Memory B cell (primary cell): ENCODE measurements around the gene MS4A15.

Experiments used
- ATAC-seq: fragments of 150-1000 bp; cut with Tn5 transposase; 2 replicates; pipeline ENCODE4 v1.10.0; 2021; ENCODE audit warnings: low read depth, mild to moderate bottlenecking, moderate library complexity
- DNase-seq, 2 donors: peaks; one replicate each; pipeline ENCODE4 v3.0.0; 2022; ENCODE audit warnings: low spot score in 2 of 2
- H3K27ac Mint-ChIP-seq: one replicate; pipeline ENCODE4 v1.8.0; 2022; ENCODE audit warnings: mild to moderate bottlenecking, moderate library complexity, mixed read lengths
- H3K27me3 Mint-ChIP-seq: one replicate; pipeline ENCODE4 v1.8.0; 2022; ENCODE audit warnings: mixed read lengths
- H3K36me3 Mint-ChIP-seq: one replicate; pipeline ENCODE4 v1.8.0; 2022; ENCODE audit warnings: mild to moderate bottlenecking, mixed read lengths
- H3K4me1 Mint-ChIP-seq: one replicate; pipeline ENCODE4 v1.8.0; 2022; ENCODE audit warnings: mixed read lengths
- H3K4me3 Mint-ChIP-seq: one replicate; pipeline ENCODE4 v1.8.0; 2022; ENCODE audit warnings: mild to moderate bottlenecking, moderate library complexity, mixed read lengths
- H3K9me3 Mint-ChIP-seq: one replicate; pipeline ENCODE4 v1.8.0; 2022; ENCODE audit warnings: mixed read lengths

MS4A15 gene

DNA sequence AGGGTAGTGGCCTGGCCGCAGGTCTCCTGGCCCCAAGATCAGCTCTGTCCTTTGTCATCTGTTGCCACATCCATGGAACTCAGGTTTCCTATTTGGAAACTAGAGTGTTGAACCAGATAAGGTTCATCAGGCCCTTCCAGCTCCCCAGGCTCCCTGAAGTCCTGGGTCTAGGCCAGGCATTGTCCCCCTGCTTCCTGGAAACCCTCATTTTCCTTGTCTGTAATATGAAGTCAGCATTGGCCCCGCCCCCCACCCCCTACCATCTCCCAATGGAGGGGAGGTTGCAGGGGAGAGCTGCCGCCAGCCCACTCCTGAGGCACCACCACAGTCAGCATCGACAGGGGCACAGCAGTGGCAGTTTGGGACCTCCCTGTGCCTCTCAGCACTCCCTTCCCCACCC, 19.5 kb downstream of the MS4A15 start:
- ATAC-seq (no peak), DNase-seq (no peak)
- peaks cover 2% of the 10 kb centered on the region for H3K9me3 Mint-ChIP-seq
- H3K4me1 Mint-ChIP-seq = peaks cover 7% of the 10 kb centered on the region
- no peak overlapping the region for H3K4me3 Mint-ChIP-seq
- no peak overlapping the region for H3K27ac Mint-ChIP-seq
- peaks cover 7% of the 10 kb centered on the region for H3K27me3 Mint-ChIP-seq
- H3K36me3 Mint-ChIP-seq = no peaks in the 10 kb centered on the region

DNA sequence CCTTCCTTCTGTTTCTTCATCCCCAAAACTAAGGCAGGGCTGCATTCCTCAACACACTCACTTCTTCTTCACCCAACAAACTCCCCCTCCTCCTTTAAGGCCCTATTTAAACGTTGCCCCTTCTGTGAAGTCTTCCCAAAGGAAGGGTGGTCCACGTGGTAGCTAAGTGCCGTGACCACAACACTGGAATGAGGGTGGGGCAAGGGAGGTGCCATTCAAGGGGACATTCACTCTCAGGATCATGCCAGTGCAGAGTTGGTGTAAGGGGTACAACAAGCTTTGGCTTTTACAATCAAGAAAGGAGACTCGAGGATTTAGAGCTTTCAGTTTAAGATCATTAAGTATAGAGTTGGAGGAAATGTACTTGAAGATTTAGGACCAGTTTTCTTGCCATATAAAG, 20.4 kb downstream of the MS4A15 start:
- no peak overlapping the region for H3K4me3 Mint-ChIP-seq
- peaks cover 5% of the 10 kb centered on the region for H3K4me1 Mint-ChIP-seq
- ATAC-seq (no peak), DNase-seq (no peak)
- peaks cover 2% of the 10 kb centered on the region for H3K9me3 Mint-ChIP-seq
- no peaks in the 10 kb centered on the region for H3K36me3 Mint-ChIP-seq
- peaks cover 3% of the 10 kb centered on the region for H3K27me3 Mint-ChIP-seq
- no peak overlapping the region for H3K27ac Mint-ChIP-seq

DNA sequence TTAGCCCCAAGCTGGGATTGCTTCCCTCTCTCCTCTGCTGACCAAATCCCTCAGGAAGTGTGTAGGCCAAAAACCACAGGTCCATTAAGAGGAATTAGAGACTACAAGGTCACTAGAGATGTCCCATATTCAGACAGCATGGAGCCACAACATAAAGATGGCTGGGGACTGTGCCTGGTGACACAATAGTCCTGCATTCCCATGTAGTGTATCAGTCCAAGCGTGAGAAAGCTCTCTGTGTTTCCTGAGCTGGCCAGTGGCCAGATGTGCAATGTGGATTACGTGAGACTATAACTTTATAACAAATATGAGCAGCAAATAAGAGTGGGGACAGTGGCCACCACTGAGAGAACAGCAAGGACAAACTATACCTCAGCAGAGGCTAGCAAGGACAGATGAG, 20.9 kb downstream of the MS4A15 start:
- Mint-ChIP-seq H3K27me3 (peaks cover 3% of the 10 kb centered on the region), H3K4me3 (no peak overlapping the region), H3K4me1 (peaks cover 5% of the 10 kb centered on the region), H3K9me3 (peaks cover 2% of the 10 kb centered on the region), H3K36me3 (no peaks in the 10 kb centered on the region), H3K27ac (no peak overlapping the region)
- DNase-seq (no peak), ATAC-seq (no peak)

DNA sequence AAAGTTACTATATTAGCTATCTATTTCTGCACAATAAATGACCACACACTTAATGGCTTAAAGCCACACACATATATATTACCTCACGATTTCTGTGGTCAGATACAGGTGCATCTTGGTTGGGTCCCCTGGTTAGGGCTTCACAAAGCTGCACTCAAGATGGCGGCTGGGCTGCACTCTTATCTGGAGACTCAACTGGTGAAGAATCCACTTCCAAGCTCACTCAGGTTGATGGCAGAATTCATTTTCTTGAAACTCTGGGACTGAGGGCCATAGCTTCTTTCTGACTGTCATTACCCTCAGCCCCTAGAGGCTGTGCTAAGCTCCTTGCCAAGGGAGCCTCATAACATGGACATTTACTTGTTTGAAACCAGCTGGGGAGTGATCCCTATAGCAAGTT, 23.4 kb downstream of the MS4A15 start:
- Mint-ChIP-seq H3K27ac (no peak overlapping the region), H3K27me3 (no peaks in the 10 kb centered on the region), H3K36me3 (no peaks in the 10 kb centered on the region), H3K4me1 (no peaks in the 10 kb centered on the region), H3K9me3 (peaks cover 2% of the 10 kb centered on the region), H3K4me3 (no peak overlapping the region)
- ATAC-seq = no peak
- DNase-seq = no peak

DNA sequence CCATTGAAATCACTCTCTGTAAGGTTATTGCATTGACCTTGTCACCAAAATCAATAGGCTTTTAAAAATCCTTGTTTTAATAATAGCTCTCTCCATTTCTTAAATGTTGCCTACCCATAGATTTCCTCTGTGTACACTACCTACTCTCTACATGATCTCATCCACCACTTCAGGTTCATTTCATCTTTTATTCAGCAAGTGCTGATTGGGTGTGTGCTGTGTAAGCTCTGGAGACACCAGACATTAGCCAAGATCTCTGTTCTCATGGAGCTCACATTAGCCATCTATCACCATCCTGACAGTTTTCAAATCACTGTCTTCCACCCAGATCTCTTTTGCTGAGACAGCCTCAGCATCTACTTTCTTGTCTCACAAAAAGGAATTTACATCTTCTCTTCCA, 24.1 kb downstream of the MS4A15 start:
- Mint-ChIP-seq H3K4me3 (no peak overlapping the region), H3K9me3 (peaks cover 2% of the 10 kb centered on the region), H3K4me1 (no peaks in the 10 kb centered on the region), H3K27ac (no peak overlapping the region), H3K27me3 (no peaks in the 10 kb centered on the region), H3K36me3 (no peaks in the 10 kb centered on the region)
- ATAC-seq = no peak
- DNase-seq = no peak

DNA sequence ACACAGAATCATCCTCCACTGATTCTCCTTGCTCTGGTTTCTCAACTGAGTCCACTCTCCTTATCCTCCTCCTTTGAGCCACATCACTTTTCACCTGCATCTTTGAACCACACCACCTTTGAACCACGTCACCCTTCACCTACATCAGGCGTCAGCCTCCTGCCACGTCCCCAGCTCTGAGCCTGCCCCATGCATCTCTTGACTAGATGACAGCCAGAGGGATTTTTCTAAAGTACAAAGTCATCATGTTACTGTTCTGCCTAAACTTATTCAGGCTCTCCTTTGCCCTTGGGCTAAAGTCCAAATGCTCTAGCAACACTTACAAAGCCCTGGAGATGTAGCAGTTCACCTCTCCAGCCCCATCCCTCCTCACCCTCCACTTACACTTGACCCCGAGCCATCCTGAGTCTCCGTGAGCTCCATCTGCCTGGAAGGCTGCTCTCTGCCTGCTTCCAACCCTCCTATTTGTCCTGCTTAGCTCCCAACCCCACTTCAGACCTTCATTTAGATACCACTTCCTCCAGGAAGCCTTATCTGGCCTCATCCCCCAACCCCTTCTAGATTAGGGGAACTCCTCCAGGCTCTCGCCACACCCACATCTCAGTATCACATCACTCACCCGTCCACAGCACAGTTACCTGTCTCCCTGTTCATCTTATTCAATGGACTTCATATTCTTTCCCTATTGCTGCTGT, 24.8 kb downstream of the MS4A15 start:
- H3K27ac Mint-ChIP-seq = no peak overlapping the region
- no peaks in the 10 kb centered on the region for H3K4me1 Mint-ChIP-seq
- no peaks in the 10 kb centered on the region for H3K27me3 Mint-ChIP-seq
- ATAC-seq (peak; percentile 59), DNase-seq (no peak)
- no peaks in the 10 kb centered on the region for H3K36me3 Mint-ChIP-seq
- no peak overlapping the region for H3K4me3 Mint-ChIP-seq
- H3K9me3 Mint-ChIP-seq = peaks cover 2% of the 10 kb centered on the region

DNA sequence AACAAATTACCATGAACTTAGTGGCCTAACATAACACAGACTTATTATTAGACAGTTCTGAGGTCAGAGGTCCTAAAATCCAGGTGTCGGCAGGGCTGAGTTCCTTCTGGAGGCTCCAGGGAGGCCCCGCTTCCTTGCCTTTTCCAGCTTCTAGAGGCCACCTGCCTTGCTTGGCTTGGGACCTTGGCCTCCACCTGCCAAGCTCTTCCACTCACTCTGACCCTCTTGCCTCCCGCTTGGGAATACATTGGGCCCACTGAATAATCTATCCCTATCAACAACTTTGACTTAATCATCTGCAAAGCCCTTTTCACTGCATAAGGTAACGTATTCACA, 25.3 kb downstream of the MS4A15 start:
- no peaks in the 10 kb centered on the region for H3K36me3 Mint-ChIP-seq
- ATAC-seq (no peak), DNase-seq (no peak)
- H3K27me3 Mint-ChIP-seq = no peaks in the 10 kb centered on the region
- H3K4me3 Mint-ChIP-seq = no peak overlapping the region
- no peaks in the 10 kb centered on the region for H3K4me1 Mint-ChIP-seq
- peaks cover 2% of the 10 kb centered on the region for H3K9me3 Mint-ChIP-seq
- no peak overlapping the region for H3K27ac Mint-ChIP-seq

DNA sequence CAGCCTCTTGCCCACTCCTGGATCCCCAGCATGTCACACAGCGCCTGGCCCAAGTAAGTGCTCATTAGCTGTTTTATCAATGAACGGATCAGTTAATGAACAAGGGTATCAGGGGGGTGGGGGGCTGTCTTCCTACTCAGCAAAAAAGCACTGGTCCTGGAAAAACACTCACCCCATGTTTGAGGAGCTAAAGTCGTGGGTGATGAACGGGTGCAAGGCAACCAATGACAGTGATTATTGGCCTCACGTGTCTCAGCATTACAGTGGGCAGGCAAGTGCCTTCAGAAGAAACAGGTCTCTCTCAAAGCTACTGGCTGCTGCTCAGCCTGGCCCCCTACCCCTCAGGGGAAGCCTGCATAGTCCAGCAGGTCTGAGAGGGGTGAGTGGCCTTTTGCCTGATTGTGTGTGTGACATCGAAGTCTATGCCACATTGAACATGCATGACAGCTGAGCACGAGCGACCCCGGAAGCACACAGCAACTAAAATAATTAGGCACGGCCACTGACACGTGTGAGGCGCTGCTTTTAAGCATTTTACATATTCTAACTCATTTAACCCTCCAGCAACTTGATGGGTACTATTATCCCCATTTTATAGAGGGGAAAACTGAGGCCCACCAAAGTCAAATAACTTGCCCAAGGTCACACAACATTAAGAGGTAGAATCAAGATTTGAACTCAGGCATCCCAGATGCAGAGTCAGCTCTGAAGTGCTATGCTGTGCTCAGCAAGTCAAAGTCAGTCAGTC, 25.9 kb downstream of the MS4A15 start:
- H3K27ac Mint-ChIP-seq = no peak overlapping the region
- DNase-seq (no peak), ATAC-seq (no peak)
- peaks cover 2% of the 10 kb centered on the region for H3K9me3 Mint-ChIP-seq
- no peaks in the 10 kb centered on the region for H3K27me3 Mint-ChIP-seq
- no peak overlapping the region for H3K4me3 Mint-ChIP-seq
- no peaks in the 10 kb centered on the region for H3K36me3 Mint-ChIP-seq
- no peaks in the 10 kb centered on the region for H3K4me1 Mint-ChIP-seq

DNA sequence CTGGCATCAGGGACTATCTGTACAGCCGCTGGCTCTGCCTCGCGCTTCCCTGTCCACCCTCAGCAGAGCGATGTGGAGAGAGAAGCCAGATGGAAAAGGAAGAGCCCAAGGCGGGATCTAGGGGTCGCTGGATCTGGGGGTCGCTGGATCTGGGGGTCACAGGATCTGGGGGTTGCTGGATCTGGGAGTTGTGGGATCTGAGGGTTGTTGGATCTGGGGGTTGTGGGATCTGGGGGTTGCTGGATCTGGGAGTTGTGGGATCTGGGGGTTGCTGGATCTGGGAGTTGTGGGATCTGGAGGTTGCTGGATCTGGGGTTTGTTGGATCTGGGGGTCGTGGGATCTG, 26.4 kb downstream of the MS4A15 start:
- no peak for DNase-seq

DNA sequence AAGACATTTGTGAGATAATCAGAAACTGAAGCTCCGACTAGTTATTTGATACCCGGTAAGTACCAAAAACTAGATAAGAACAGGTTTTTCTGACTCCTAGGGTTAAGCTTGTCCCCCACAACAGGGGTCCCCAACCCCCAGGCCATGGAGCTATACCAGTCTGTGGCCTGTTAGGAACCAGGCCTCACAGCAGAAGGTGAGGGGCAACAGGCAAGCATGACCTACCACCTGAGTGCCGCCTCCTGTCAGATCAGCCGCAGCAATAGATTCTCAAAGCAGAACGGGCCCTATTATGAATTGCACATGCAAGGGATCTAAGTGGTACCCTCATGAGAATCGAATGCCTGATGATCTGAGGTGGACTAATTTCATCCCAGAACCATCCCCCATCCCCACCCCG, 27.2 kb downstream of the MS4A15 start:
- H3K27ac Mint-ChIP-seq = no peak overlapping the region
- H3K9me3 Mint-ChIP-seq = peaks cover 2% of the 10 kb centered on the region
- DNase-seq (no peak), ATAC-seq (no peak)
- H3K27me3 Mint-ChIP-seq = no peaks in the 10 kb centered on the region
- no peaks in the 10 kb centered on the region for H3K36me3 Mint-ChIP-seq
- H3K4me3 Mint-ChIP-seq = no peak overlapping the region
- no peaks in the 10 kb centered on the region for H3K4me1 Mint-ChIP-seq

More for the DNA sequence above, 26.4 kb downstream of the MS4A15 start:
- Mint-ChIP-seq H3K27ac (no peak overlapping the region), H3K27me3 (no peaks in the 10 kb centered on the region), H3K4me3 (no peak overlapping the region), H3K9me3 (peaks cover 2% of the 10 kb centered on the region), H3K36me3 (no peaks in the 10 kb centered on the region), H3K4me1 (no peaks in the 10 kb centered on the region)
- ATAC-seq = no peak

DNA sequence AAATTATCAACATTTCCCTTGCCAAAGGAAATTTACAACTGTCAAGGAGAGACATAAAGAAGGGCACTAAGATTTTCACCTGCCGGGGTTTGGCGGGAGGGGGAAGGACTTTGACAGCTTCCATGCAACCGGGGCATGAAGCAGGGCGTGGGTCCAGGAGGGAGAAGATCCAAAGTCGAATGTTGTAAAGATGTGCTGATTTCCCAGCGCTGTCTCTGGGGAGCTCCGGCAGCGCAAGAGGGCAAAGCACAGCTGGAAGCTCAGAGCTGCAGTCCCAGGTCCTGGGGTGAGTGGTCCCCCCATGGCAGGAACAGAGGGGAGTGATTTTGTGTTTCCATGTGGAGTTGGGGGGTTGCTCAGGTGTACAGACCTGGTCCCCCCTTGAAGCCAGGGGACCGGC, 28.5 kb downstream of the MS4A15 start, which contains the start of gene MS4A10:
Gene MS4A10 (plus strand): TSS at position 198 of the 400 bp plus-strand sequence. CDS start 5,003 bp downstream, outside the sequence.
- no peaks in the 10 kb centered on the region for H3K27me3 Mint-ChIP-seq
- no peaks in the 10 kb centered on the region for H3K4me1 Mint-ChIP-seq
- H3K9me3 Mint-ChIP-seq = no peaks in the 10 kb centered on the region
- no peak within 1 kb of the TSS for H3K27ac Mint-ChIP-seq
- no peak for ATAC-seq
- no peak for DNase-seq
- no peaks in the 10 kb centered on the region for H3K36me3 Mint-ChIP-seq
- no peak within 1 kb of the TSS for H3K4me3 Mint-ChIP-seq

DNA sequence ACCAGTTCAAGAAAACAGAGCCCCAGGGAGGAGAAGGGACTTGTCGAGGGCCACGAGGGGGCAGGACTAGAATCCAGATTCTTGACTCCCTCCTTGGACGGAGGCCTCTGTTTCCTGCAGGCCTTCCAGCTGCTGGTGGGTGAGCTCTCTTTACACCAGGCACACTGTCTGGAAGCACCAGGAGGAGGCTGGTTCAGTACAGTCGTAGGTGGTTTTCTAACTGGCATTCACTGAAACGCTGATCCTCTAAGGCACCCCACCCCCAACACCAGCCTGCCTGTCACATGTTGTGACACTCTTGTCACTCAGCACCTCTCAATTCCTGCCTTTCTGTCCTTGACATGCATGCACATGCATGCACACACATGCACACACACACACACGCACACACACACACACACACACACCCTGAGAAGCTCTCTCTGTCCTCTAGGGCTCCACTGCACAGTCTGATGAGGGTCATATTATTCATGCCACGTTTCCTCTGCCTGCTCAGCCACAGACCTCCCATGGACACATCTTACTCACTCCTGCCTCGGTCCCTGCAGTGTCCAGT, 29.2 kb downstream of the MS4A15 start:
- no peak for DNase-seq
- no peak for ATAC-seq
- H3K36me3 Mint-ChIP-seq = no peaks in the 10 kb centered on the region
- no peaks in the 10 kb centered on the region for H3K27me3 Mint-ChIP-seq
- H3K27ac Mint-ChIP-seq = no peak overlapping the region
- no peaks in the 10 kb centered on the region for H3K9me3 Mint-ChIP-seq
- no peaks in the 10 kb centered on the region for H3K4me1 Mint-ChIP-seq
- no peak overlapping the region for H3K4me3 Mint-ChIP-seq

DNA sequence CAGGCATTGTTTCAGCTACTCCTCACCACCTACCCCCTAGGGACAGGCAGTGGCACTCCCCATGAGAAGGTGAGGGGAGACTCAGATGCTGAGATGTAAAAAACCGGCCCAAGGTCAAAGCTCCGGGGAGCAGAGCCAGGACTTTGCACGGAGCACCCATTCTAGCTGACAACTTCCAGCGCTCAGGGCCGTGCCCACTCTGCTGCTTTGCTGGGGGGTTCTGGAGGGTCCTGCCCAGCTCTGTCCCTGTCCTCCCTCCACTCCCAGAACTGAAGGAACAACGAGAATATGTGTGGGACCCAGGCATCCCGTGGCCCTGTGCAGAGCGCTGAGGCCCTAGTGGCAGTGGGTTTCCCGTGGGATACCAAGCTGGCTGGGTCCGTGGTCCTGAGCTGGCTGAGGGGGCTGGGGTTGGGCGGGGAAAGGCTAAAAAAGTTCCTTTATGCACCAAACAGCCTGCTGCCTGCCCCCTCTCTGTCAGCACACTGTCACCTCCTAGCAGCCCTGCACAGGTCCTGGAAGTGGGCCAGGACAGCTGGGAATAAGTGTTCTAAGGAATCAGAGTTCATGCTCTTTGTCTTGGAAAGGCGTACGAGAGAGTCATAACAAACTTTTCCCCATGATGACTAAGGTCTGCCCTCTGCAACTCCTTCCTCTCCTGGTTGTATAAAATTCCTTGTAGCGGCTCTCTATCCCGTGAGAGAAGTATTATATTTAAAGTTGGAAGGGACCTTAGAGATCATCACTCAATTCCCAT, 30.3 kb downstream of the MS4A15 start:
- H3K27me3 Mint-ChIP-seq = no peaks in the 10 kb centered on the region
- H3K4me3 Mint-ChIP-seq = no peak overlapping the region
- DNase-seq (no peak), ATAC-seq (no peak)
- H3K27ac Mint-ChIP-seq = no peak overlapping the region
- H3K9me3 Mint-ChIP-seq = no peaks in the 10 kb centered on the region
- H3K36me3 Mint-ChIP-seq = no peaks in the 10 kb centered on the region
- H3K4me1 Mint-ChIP-seq = no peaks in the 10 kb centered on the region

DNA sequence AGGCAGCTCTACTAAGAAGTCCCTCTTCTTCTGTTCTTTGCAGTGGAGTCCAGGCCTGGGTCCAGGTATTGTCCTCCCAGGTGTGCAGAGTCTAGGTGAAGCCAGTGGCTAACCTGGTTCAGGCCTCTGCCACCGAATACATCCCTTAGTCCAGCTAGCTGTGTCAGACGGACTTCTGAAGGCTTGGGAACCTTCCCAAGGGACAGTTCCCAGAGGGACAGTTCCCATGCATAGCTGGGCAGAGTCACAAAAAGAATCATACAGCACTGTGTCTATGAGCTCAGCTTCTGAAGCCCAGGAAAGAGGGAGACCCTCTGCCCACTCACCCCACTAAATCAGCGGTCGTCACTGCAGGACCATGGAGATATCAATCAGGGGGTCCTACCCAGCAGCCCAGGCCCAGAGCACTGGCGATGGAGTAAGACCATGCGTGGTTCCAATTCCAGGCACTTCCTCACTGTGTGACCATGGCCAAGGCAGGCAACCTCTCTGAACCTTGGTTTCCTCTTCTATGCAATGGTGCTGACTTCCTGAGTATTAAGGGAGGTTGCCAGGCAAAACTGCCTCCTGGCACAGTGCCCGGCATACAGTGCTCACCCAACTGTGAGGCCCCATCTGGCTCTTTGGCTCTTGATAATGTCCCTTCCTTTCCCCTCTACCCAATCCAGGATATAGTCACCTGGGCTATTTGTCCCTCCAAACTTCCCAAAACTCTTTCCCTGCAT, 31.9 kb downstream of the MS4A15 start:
- H3K27ac Mint-ChIP-seq = no peak overlapping the region
- H3K27me3 Mint-ChIP-seq = peaks cover 1% of the 10 kb centered on the region
- H3K36me3 Mint-ChIP-seq = no peaks in the 10 kb centered on the region
- ATAC-seq (no peak), DNase-seq (no peak)
- H3K4me1 Mint-ChIP-seq = no peaks in the 10 kb centered on the region
- H3K4me3 Mint-ChIP-seq = no peak overlapping the region
- no peaks in the 10 kb centered on the region for H3K9me3 Mint-ChIP-seq
